ENCODE measurements around the gene SLC30A4. TPM values are rescaled to one million over a fixed set of nuclear protein-coding genes. Genes with fewer than 3 reads are reported as not detected.

The SLC30A4 gene
- total RNA-seq, 2 experiments from 2014 or later = 2.1 to 2.3 TPM

DNA sequence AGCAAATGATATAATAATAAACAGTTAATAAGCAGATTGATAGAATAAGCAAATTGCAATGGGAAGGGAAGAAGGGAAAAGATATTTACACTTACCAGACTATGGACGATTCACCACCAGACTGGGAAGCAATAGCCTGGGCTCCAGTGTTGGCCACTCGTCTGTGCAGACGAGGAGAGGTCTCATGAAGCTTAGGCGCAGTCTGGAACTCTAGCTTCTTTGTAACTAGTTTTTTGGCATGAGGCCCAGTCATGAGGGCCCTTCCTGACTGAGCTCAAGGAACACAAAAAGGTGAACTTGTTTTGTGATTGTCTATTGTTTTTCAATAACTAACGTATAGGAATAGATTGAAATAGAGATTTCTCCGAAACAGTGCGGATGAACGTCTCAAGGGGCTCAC is 80.9 kb downstream of the SLC30A4 start:
- Histone ChIP-seq H3K4me3 (ENCODE audit: low read length) (no peak overlapping the region), H3K9me3 (ENCODE audit: control insufficient read depth in 1 of 2, insufficient read depth in 1 of 2, low read length in 2 of 2) (no peaks in the 10 kb centered on the region), H3K36me3 (ENCODE audit: insufficient read depth, low read length) (no peaks in the 10 kb centered on the region), H3K27me3 (ENCODE audit: control insufficient read depth in 1 of 2, insufficient read depth in 2 of 2, low read length in 2 of 2) (no peaks in the 10 kb centered on the region), H3K27ac (ENCODE audit: low read depth in 1 of 2, low read length in 2 of 2) (no peak overlapping the region), H3K4me1 (ENCODE audit: insufficient read depth, low read length) (no peaks in the 10 kb centered on the region)
- CTCF ChIA-PET = no interaction called here
- Mint-ChIP-seq H3K36me3 (ENCODE audit: low read depth) (no peaks in the 10 kb centered on the region), H3K27ac (no peak overlapping the region), H3K27me3 (no peaks in the 10 kb centered on the region), H3K9me3 (no peaks in the 10 kb centered on the region), H3K4me1 (ENCODE audit: low read depth) (no peaks in the 10 kb centered on the region), H3K4me3 (no peak overlapping the region)
- TF ChIP-seq, protein P1, sequence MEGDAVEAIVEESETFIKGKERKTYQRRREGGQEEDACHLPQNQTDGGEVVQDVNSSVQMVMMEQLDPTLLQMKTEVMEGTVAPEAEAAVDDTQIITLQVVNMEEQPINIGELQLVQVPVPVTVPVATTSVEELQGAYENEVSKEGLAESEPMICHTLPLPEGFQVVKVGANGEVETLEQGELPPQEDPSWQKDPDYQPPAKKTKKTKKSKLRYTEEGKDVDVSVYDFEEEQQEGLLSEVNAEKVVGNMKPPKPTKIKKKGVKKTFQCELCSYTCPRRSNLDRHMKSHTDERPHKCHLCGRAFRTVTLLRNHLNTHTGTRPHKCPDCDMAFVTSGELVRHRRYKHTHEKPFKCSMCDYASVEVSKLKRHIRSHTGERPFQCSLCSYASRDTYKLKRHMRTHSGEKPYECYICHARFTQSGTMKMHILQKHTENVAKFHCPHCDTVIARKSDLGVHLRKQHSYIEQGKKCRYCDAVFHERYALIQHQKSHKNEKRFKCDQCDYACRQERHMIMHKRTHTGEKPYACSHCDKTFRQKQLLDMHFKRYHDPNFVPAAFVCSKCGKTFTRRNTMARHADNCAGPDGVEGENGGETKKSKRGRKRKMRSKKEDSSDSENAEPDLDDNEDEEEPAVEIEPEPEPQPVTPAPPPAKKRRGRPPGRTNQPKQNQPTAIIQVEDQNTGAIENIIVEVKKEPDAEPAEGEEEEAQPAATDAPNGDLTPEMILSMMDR (IDR thresholded peaks at IDR 0.05) = no peak
- DNase-seq (no peak), ATAC-seq (ENCODE audit: poor library complexity) (no peak)
- intact Hi-C loops (cut with DNase I, micrococcal nuclease) = no loop called here
- POLR2A ChIA-PET = no interaction called here

DNA sequence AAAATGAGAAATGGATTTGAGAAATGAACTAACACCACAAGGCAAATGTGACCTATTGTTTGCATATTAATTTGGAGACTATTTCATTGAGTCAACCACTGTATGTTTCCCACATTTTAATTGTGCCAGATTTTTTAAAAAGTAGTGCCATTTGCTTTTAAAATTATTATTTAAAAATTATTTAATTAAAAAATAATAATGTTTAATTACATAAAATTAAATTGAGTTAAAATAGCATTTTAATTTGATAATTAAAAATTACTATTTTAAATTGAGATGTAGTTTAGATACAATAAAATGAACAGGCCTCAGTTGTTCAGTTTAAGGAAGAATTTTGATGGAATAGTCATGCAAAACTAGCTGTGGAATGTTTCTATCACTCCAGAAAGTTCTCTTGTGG is 81.5 kb downstream of the SLC30A4 start:
- H3K4me1 ChIP-seq (ENCODE audit: insufficient read depth, low read length) = no peaks in the 10 kb centered on the region
- intact Hi-C loops (cut with DNase I, micrococcal nuclease) = no loop called here
- no peaks in the 10 kb centered on the region for H3K9me3 ChIP-seq (ENCODE audit: control insufficient read depth in 1 of 2, insufficient read depth in 1 of 2, low read length in 2 of 2)
- H3K4me3 ChIP-seq (ENCODE audit: low read length) = no peak overlapping the region
- H3K27ac ChIP-seq (ENCODE audit: low read depth in 1 of 2, low read length in 2 of 2) = no peak overlapping the region
- H3K27me3 Mint-ChIP-seq = no peaks in the 10 kb centered on the region
- CTCF ChIA-PET = no interaction called here
- no peaks in the 10 kb centered on the region for H3K4me1 Mint-ChIP-seq (ENCODE audit: low read depth)
- H3K36me3 Mint-ChIP-seq (ENCODE audit: low read depth) = no peaks in the 10 kb centered on the region
- no peaks in the 10 kb centered on the region for H3K9me3 Mint-ChIP-seq
- no peak overlapping the region for H3K27ac Mint-ChIP-seq
- H3K4me3 Mint-ChIP-seq = no peak overlapping the region
- no peaks in the 10 kb centered on the region for H3K27me3 ChIP-seq (ENCODE audit: control insufficient read depth in 1 of 2, insufficient read depth in 2 of 2, low read length in 2 of 2)
- POLR2A ChIA-PET = no interaction called here
- TF ChIP-seq, protein P1 (IDR thresholded peaks at IDR 0.05) = no peak
- no peaks in the 10 kb centered on the region for H3K36me3 ChIP-seq (ENCODE audit: insufficient read depth, low read length)
- ATAC-seq (ENCODE audit: poor library complexity) = no peak
- no peak for DNase-seq

DNA sequence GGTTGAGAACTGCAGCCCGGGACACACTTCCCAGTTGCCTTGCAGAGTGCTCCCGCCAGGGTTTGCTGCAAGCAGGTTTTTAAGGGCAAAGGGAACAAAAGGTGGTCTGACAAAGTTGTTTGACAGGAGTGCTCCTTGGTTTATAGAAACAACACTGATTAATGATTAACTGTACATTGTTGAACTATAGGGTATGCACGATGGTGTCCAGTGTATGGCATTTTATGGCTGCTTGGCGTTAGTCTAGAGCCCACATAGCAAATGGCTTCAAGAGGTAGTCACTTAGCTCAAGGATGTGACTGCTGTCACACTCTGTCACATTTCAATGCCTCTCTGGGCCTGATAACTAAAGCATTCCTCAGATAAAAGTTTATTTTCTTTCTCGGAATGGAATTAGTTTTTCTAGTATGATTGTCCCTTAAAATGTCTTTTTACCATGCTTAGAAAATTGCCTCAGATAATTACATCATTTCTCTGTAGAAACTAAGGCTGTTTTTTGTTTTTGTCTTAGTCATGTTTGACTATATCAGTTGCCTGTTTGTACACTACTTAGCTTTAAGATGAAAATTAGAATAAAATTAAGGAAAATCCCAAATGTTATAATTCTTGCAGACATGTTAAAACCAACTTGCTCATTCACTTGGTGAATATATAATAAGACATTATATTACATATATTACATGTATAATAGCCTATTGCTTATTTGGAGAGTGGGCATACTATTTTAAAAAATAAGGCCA is 82.9 kb downstream of the SLC30A4 start:
- Histone ChIP-seq H3K4me3 (ENCODE audit: low read length) (no peak overlapping the region), H3K36me3 (ENCODE audit: insufficient read depth, low read length) (no peaks in the 10 kb centered on the region), H3K27ac (ENCODE audit: low read depth in 1 of 2, low read length in 2 of 2) (no peak overlapping the region), H3K9me3 (ENCODE audit: control insufficient read depth in 1 of 2, insufficient read depth in 1 of 2, low read length in 2 of 2) (no peaks in the 10 kb centered on the region), H3K27me3 (ENCODE audit: control insufficient read depth in 1 of 2, insufficient read depth in 2 of 2, low read length in 2 of 2) (no peaks in the 10 kb centered on the region), H3K4me1 (ENCODE audit: insufficient read depth, low read length) (no peaks in the 10 kb centered on the region)
- POLR2A ChIA-PET = no interaction called here
- Mint-ChIP-seq H3K27me3 (no peaks in the 10 kb centered on the region), H3K9me3 (no peaks in the 10 kb centered on the region), H3K4me3 (no peak overlapping the region), H3K36me3 (ENCODE audit: low read depth) (no peaks in the 10 kb centered on the region), H3K4me1 (ENCODE audit: low read depth) (no peaks in the 10 kb centered on the region), H3K27ac (no peak overlapping the region)
- intact Hi-C loops (cut with DNase I, micrococcal nuclease) = no loop called here
- DNase-seq (no peak), ATAC-seq (ENCODE audit: poor library complexity) (no peak)
- TF ChIP-seq, protein P1 (IDR thresholded peaks at IDR 0.05) = no peak
- CTCF ChIA-PET = interaction anchor here (1.2 to 2.3 kb wide), 2 partner anchors 9 to 18 kb away, joined by 6 to 10 read pairs; no protein-coding TSS in a partner anchor
